Heart left ventricle (tissue), 16 donors: ENCODE measurements around the gene TXNDC11. TPM values are rescaled to one million over a fixed set of nuclear protein-coding genes. Genes with fewer than 3 reads are reported as not detected.

ENCODE experiments used
- ATAC-seq, 4 donors: fragments of 200-7000 bp; cut with Tn5 transposase; one replicate each; pipeline ENCODE4 v1.9.1; 2020 to 2022; ENCODE audit warnings: moderate library complexity in 4 of 4, mild to moderate bottlenecking in 3 of 4, moderate number of reproducible peaks in 1 of 4
- DNase-seq, 5 donors: peaks; one replicate each; pipeline ENCODE4 v3.0.0-alpha.2; 2020
- H3K27ac ChIP-seq, 12 donors: fragments of 200-600 bp; sonication (generic) in 4 of 12; one replicate each; pipeline versions ENCODE4 v1.5.0 to v1.8.0; 2016 to 2022; ENCODE audit warnings: mild to moderate bottlenecking in 2 of 12
- H3K27me3 ChIP-seq, 9 donors: fragments of 200-600 bp; sonication (generic) in 2 of 9; one replicate each; pipeline versions ENCODE4 v1.5.1 to v1.8.0; 2016 to 2022; ENCODE audit warnings: mild to moderate bottlenecking in 3 of 9
- H3K36me3 ChIP-seq, 9 donors: fragments of 200-600 bp; sonication (generic) in 2 of 9; one replicate each; pipeline versions ENCODE4 v1.5.0 to v1.8.0; 2018 to 2022; ENCODE audit warnings: mild to moderate bottlenecking in 2 of 9
- H3K4me1 ChIP-seq, 12 donors: fragments of 200-600 bp; sonication (generic) in 4 of 12; one replicate each; pipeline versions ENCODE4 v1.5.0 to v1.8.0; 2016 to 2022; ENCODE audit warnings: mild to moderate bottlenecking in 3 of 12
- H3K4me3 ChIP-seq, 12 donors: fragments of 200-600 bp; sonication (generic) in 4 of 12; one replicate each; pipeline versions ENCODE4 v1.5.0 to v1.8.0; 2017 to 2022; ENCODE audit warnings: mild to moderate bottlenecking in 9 of 12, moderate library complexity in 4 of 12
- H3K9me3 ChIP-seq, 12 donors: fragments of 200-600 bp; sonication (generic) in 4 of 12; one replicate each; pipeline versions ENCODE4 v1.5.0 to v1.8.0; 2016 to 2022; ENCODE audit warnings: mild to moderate bottlenecking in 1 of 12
- CTCF ChIP-seq, 12 donors: fragments of 200-600 bp; sonication (generic) in 4 of 12; IDR thresholded peaks; one replicate each; pipeline versions ENCODE4 v1.5.0 to v1.8.0; 2018 to 2022; ENCODE audit warnings: antibody characterized with exemption in 12 of 12, mild to moderate bottlenecking in 5 of 12
- POLR2A ChIP-seq, 2 donors: fragments of 450-650 bp; IDR thresholded peaks; one replicate each; pipeline ENCODE4 v1.6.1; 2017; ENCODE audit warnings: antibody characterized with exemption in 2 of 2, mild to moderate bottlenecking in 2 of 2, moderate library complexity in 2 of 2
- WGBS, 4 donors: extraction: QIAGEN DNeasy Blood & Tissue Kit in 2 of 4; methylation state at CpG; one replicate each; pipeline versions ENCODE4 v1.1.5 to v1.1.7; 2013 to 2018; 5-methylcytosine and 5-hydroxymethylcytosine counted together
- intact Hi-C, 10 donors: fragments of 100-400 bp; cut with DNase I; formaldehyde crosslinking; loops; one replicate each; pipeline versions ENCODE4 v1.11.1 to v1.14.2; 2022
- polyA plus RNA-seq, 2 donors: library from polyadenylated mRNA; stranded (reverse); fragments of 200-250 nt; gene quantifications; one replicate each; pipeline ENCODE4 v1.2.3, GENCODE V29; 2013
- total RNA-seq, 9 donors: library from RNA; depleted of rRNA in 2 of 9; stranded (reverse); fragments of >200 nt in 2 of 9; fragmentation: NEBNext Ultra II Directional in 3 of 9; extraction: Animal tissue kit (Norgen Biotek cat#: 25700) in 3 of 9; gene quantifications; one replicate each; pipeline versions ENCODE4 v1.1.0 to v1.2.4, GENCODE V29; 2016 to 2023
- donor health status: ischemic (EF 13 %, LVEDD 7.1; RV severe dilation, severe dysfunction).
- donor health status: healthy with polysubstance abuse.
- donor health status: DM: no; HTN: yes; CAD: no.
- donor health status: DM: no; HTN: no; CAD: no.
- donor health status: ischemic (EF 25% LVEDD 6.9; RV normal size, moderate dysfunction).
- donor health status: ischemic (EF 25% LVEDD 5.7; RV mildly dilated, moderate dysfunction).
- donor health status: healthy.
- donor health status: DM: yes; HTN: yes; CAD: no.
- donor health status: ischemic (EF 35%, LVEDD 5.7; RV mildly dilated, moderate dysfunction).
- donor health status: nonischemic (EF 11% LVEDD 7.7; RV severe dilation, severe dysfunction).
- donor health status: DM: yes; HTN: yes; CAD: no.
- donor health status: PGD.
- donor health status: ischemic (EF 29% LVEDD 5.4; RV normal size, mild dysfunction).
- donor health status: nonischemic (EF 23%, LVEDD 6.1; RV moderate dilation, normal function).

Gene TXNDC11
- total and polyA plus RNA-seq, 11 donors, result 18.9 to 53.1 (median 25.9) TPM

GRCh38 chr16:11640987-11641817 lies 101.5 kb downstream of the TXNDC11 start:
- intact Hi-C loops, result loop anchor here (2.0 to 10.0 kb wide), 16 partner anchors 54 to 244 kb away; partner anchors contain the start of gene LITAF (in 4 of the 10)
- no peaks in the 10 kb centered on the region for H3K9me3 ChIP-seq
- H3K4me3 ChIP-seq, result no peak overlapping the region
- H3K4me1 ChIP-seq, result peaks cover 0 to 22% (median 14%) of the 10 kb centered on the region in 12 donors
- 45 to 49% (median 45%) methylated on average over 20 of the region's 20 CpGs for WGBS, 4 donors
- ATAC-seq, result peak in 2 of 4 donors; percentile 42 to 44
- no peaks in the 10 kb centered on the region for H3K27me3 ChIP-seq
- no peaks in the 10 kb centered on the region for H3K36me3 ChIP-seq
- H3K27ac ChIP-seq, result peak overlapping the region; percentile 69 to 95 (median 88)
- DNase-seq, result peak in 1 of 5 donors; percentile 44
- TF ChIP-seq CTCF (IDR thresholded peaks at IDR 0.05), result peak; percentile 70 to 86 (median 79)
- TF ChIP-seq POLR2A (IDR thresholded peaks at IDR 0.05), result no peak

GRCh38 chr16:11639925-11640899 lies 102.4 kb downstream of the TXNDC11 start:
- Histone ChIP-seq H3K27me3 (no peaks in the 10 kb centered on the region), H3K4me3 (no peak overlapping the region), H3K9me3 (no peaks in the 10 kb centered on the region), H3K4me1 (peaks cover 0 to 22% (median 14%) of the 10 kb centered on the region in 12 donors), H3K36me3 (no peaks in the 10 kb centered on the region), H3K27ac (peak overlapping the region; percentile 69 to 95 (median 88))
- intact Hi-C loops, result loop anchor here (2.0 to 10.0 kb wide), 17 partner anchors 53 to 243 kb away; partner anchors contain the start of gene LITAF (in 5 of the 10)
- ATAC-seq, result peak; percentile 91 to 96 (median 94)
- TF ChIP-seq CTCF (IDR thresholded peaks at IDR 0.05) (no peak), POLR2A (IDR thresholded peaks at IDR 0.05) (peak in 1 of 2 donors; percentile 36)
- peak; percentile 80 to 94 (median 85) for DNase-seq
- 42 to 48% (median 44%) methylated on average over 21 to 25 of the region's 25 CpGs for WGBS, 4 donors

- no peak for DNase-seq
- H3K27ac ChIP-seq, result peak overlapping the region in 4 of 12 donors; percentile 84 to 95 (median 89)
- H3K27me3 ChIP-seq, result no peaks in the 10 kb centered on the region
- H3K4me1 ChIP-seq, result peaks cover 0 to 27% (median 14%) of the 10 kb centered on the region in 12 donors
- no peaks in the 10 kb centered on the region for H3K9me3 ChIP-seq
- no peak overlapping the region for H3K4me3 ChIP-seq
- intact Hi-C loops, result loop anchor here in 1 of 10 donors (10.0 kb wide), 2 partner anchors 54 to 134 kb away; partner anchors contain the start of gene LITAF
- no peak for TF ChIP-seq POLR2A (IDR thresholded peaks at IDR 0.05)
- TF ChIP-seq CTCF (IDR thresholded peaks at IDR 0.05), result no peak
- H3K36me3 ChIP-seq, result no peaks in the 10 kb centered on the region
- WGBS, 4 donors, result 46 to 58% (median 47%) methylated on average over 4 of the region's 4 CpGs
- no peak for ATAC-seq
These were observed 103.6 kb downstream of the TXNDC11 start for GRCh38 chr16:11639008-11639562.
